Measurements from ENCODE around the gene SAPCD2. TPM values are rescaled to one million over a fixed set of nuclear protein-coding genes. Genes with fewer than 3 reads are reported as not detected.

SAPCD2 gene
- total RNA-seq, 1 donor from 2014 or later, result 2.6 TPM

GRCh38 chr9:137049544-137050449 is 20.6 kb downstream of the SAPCD2 start:
- no peak for DNase-seq (ENCODE audit: low spot score)

- no peak for DNase-seq (ENCODE audit: low spot score)
These were observed 21.5 kb downstream of the SAPCD2 start for GRCh38 chr9:137048655-137049543.

- DNase-seq (ENCODE audit: low spot score), result peak; percentile 76
These were observed 24.1 kb downstream of the SAPCD2 start, which contains the start of gene NPDC1 for GRCh38 chr9:137046088-137046787. TSS of gene NPDC1 (minus strand) at chr9:137046177. CDS start at chr9:137045989, 188 bp downstream.

GRCh38 chr9:137045294-137046087 is 24.9 kb downstream of the SAPCD2 start:
- DNase-seq (ENCODE audit: low spot score), result no peak

- DNase-seq (ENCODE audit: low spot score), result no peak
These were observed 25.7 kb downstream of the SAPCD2 start for GRCh38 chr9:137044502-137045177.

GRCh38 chr9:137044037-137044436 is 26.3 kb downstream of the SAPCD2 start:
- DNase-seq (ENCODE audit: low spot score), result no peak

GRCh38 chr9:137042751-137043727 is 27.3 kb downstream of the SAPCD2 start:
- DNase-seq (ENCODE audit: low spot score), result no peak

- DNase-seq (ENCODE audit: low spot score), result no peak
These were observed 29.2 kb downstream of the SAPCD2 start for GRCh38 chr9:137041124-137041523.

- DNase-seq (ENCODE audit: low spot score), result no peak
These were observed 29.8 kb downstream of the SAPCD2 start for GRCh38 chr9:137040568-137040967.

- no peak for DNase-seq (ENCODE audit: low spot score)
These were observed 30.6 kb downstream of the SAPCD2 start for GRCh38 chr9:137039611-137040366.

GRCh38 chr9:137038916-137039315 is 31.4 kb downstream of the SAPCD2 start:
- DNase-seq (ENCODE audit: low spot score), result no peak

GRCh38 chr9:137037483-137037882 is 32.9 kb downstream of the SAPCD2 start:
- no peak for DNase-seq (ENCODE audit: low spot score)

GRCh38 chr9:137037035-137037434 is 33.3 kb downstream of the SAPCD2 start:
- no peak for DNase-seq (ENCODE audit: low spot score)

GRCh38 chr9:137035937-137036336 is 34.4 kb downstream of the SAPCD2 start:
- DNase-seq (ENCODE audit: low spot score), result no peak

GRCh38 chr9:137035507-137035834 is 34.9 kb downstream of the SAPCD2 start:
- DNase-seq (ENCODE audit: low spot score), result no peak

GRCh38 chr9:137034709-137035506 is 35.4 kb downstream of the SAPCD2 start:
- peak; percentile 85 for DNase-seq (ENCODE audit: low spot score)

- no peak for DNase-seq (ENCODE audit: low spot score)
These were observed 36.2 kb downstream of the SAPCD2 start for GRCh38 chr9:137034039-137034708.
